Measurements from ENCODE around the gene ATP5F1B. TPM values are rescaled to one million over a fixed set of nuclear protein-coding genes. Genes with fewer than 3 reads are reported as not detected.

Gene ATP5F1B
- total RNA-seq, 8 experiments from 2014 or later: 542 to 1,138 (median 840) TPM

GRCh38 chr12:56628671-56629458, 16.9 kb downstream of the ATP5F1B start:
- 0 to 10% (median 0%) methylated on average over 4 to 15 of the region's 18 CpGs; no CpG with 5 or more reads in 1 of the 10 experiments for WGBS, 10 experiments
- ATAC-seq (replicated peaks in 6 of 8): peak in 5 of 8 experiments; percentile 5 to 34 (median 18)
- H3K4me3 ChIP-seq: peak overlapping the region; percentile 82 to 100 (median 98)
- H3K4me1 ChIP-seq (replicated peaks in 1 of 2): peaks cover 26 to 30% of the 10 kb centered on the region in 2 donors
- in situ Hi-C loops (cut with MboI; ENCODE audit: low pct_unique_long_range_greater_than_20kb in 2 of 9, low sequenced_read_pairs in 9 of 9, unreplicated experiment in 9 of 9): no loop called here
- H3K27ac ChIP-seq: peak overlapping the region; percentile 89 to 95

DNA sequence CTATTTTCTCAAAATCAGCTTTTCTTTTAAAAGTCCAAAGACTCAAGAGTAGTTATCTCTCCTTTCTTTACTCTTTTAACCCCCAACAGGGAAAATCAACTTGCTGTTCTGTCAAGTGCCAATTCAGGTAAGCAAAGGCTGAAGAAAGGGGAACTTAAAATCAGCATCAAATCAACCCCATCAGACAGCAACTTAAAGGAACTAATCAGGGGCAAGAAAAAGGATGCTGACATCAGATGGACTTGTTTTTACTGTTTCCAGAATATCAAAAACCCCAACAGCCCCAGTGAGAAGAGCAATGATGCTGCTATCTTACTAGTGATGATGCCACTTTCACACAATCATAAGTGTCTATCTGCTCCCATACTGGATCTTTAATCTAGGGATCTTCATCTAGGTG, 19.1 kb downstream of the ATP5F1B start:
- H3K4me1 ChIP-seq (replicated peaks in 1 of 2): peaks cover 9% of the 10 kb centered on the region in 2 donors
- in situ Hi-C loops (cut with MboI; ENCODE audit: low pct_unique_long_range_greater_than_20kb in 2 of 9, low sequenced_read_pairs in 9 of 9, unreplicated experiment in 9 of 9): no loop called here

DNA sequence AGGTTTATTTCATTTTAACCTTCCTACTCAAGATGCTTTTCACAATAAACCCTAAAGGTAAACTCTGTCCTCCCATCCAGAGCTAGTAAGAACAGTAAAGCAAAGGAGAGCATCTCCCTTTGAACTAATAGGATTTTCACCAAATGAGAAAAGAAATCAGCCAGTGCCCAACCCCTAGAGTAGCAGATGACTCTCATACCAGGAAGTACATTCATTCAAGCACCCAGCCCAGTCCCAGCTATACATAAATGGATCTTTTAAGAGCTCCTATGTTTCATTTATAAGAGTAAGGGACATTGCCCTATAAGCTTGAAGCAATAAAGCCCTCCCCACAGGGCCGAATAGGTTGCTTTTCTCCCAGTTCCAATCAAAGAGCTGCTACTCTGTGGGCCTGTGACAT, 23.2 kb downstream of the ATP5F1B start:
- no peak overlapping the region for H3K27ac ChIP-seq

More for the DNA sequence above, 19.1 kb downstream of the ATP5F1B start:
- H3K27ac ChIP-seq: no peak overlapping the region
- no peak for ATAC-seq (replicated peaks in 6 of 8)
- no peak overlapping the region for H3K4me3 ChIP-seq

DNA sequence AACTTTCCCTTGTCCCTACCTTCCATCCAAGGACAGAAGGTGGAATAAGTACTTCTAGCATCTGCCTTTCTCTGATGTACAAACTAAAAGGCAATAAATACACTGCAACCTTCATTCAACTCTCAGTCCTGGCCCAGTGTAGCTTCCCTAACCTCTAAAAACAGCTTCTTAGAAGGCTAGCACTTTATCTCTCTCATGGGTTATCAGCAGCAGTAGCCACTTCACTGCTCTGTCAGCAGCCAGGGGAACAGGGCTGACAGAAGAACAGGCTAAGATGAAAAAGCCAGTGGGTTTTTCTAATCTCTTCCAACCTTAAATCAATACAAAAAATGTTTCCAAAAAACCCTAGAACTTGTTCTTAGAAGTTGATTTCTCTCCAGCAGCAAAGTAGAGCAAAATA, 28.9 kb downstream of the ATP5F1B start:
- Histone ChIP-seq H3K4me3 (no peak overlapping the region), H3K27ac (no peak overlapping the region)

More for the DNA sequence above, 23.2 kb downstream of the ATP5F1B start:
- Histone ChIP-seq H3K4me3 (no peak overlapping the region), H3K4me1 (replicated peaks in 1 of 2) (no peaks in the 10 kb centered on the region)
- WGBS, 10 experiments: 0 to 100% (median 58%) methylated on average over 1 of the region's 1 CpG; no CpG with 5 or more reads in 6 of the 10 experiments
- in situ Hi-C loops (cut with MboI; ENCODE audit: low pct_unique_long_range_greater_than_20kb in 2 of 9, low sequenced_read_pairs in 9 of 9, unreplicated experiment in 9 of 9): no loop called here
- peak in 3 of 8 experiments; percentile 37 to 93 (median 89) for ATAC-seq (replicated peaks in 6 of 8)

GRCh38 chr12:56616244-56616643, 29.5 kb downstream of the ATP5F1B start:
- WGBS, 10 experiments: 75 to 100% (median 100%) methylated on average over 1 to 3 of the region's 3 CpGs; no CpG with 5 or more reads in 4 of the 10 experiments
- no peak overlapping the region for H3K27ac ChIP-seq

More for the DNA sequence above, 28.9 kb downstream of the ATP5F1B start:
- in situ Hi-C loops (cut with MboI; ENCODE audit: low pct_unique_long_range_greater_than_20kb in 2 of 9, low sequenced_read_pairs in 9 of 9, unreplicated experiment in 9 of 9): no loop called here
- no peaks in the 10 kb centered on the region for H3K4me1 ChIP-seq (replicated peaks in 1 of 2)
- ATAC-seq (replicated peaks in 6 of 8): no peak

GRCh38 chr12:56614627-56615026, 31.2 kb downstream of the ATP5F1B start:
- Histone ChIP-seq H3K27ac (no peak overlapping the region), H3K4me3 (no peak overlapping the region), H3K4me1 (replicated peaks in 1 of 2) (no peaks in the 10 kb centered on the region)
- in situ Hi-C loops (cut with MboI; ENCODE audit: low pct_unique_long_range_greater_than_20kb in 2 of 9, low sequenced_read_pairs in 9 of 9, unreplicated experiment in 9 of 9): no loop called here
- 85 to 100% (median 90%) methylated on average over 1 to 7 of the region's 8 CpGs; no CpG with 5 or more reads in 3 of the 10 experiments for WGBS, 10 experiments
- no peak for ATAC-seq (replicated peaks in 6 of 8)

More at GRCh38 chr12:56616244-56616643, 29.5 kb downstream of the ATP5F1B start:
- Histone ChIP-seq H3K4me3 (no peak overlapping the region), H3K4me1 (replicated peaks in 1 of 2) (no peaks in the 10 kb centered on the region)
- in situ Hi-C loops (cut with MboI; ENCODE audit: low pct_unique_long_range_greater_than_20kb in 2 of 9, low sequenced_read_pairs in 9 of 9, unreplicated experiment in 9 of 9): no loop called here
- no peak for ATAC-seq (replicated peaks in 6 of 8)

- ATAC-seq (replicated peaks in 6 of 8): peak in 2 of 8 experiments; percentile 84 to 90
- in situ Hi-C loops (cut with MboI; ENCODE audit: low pct_unique_long_range_greater_than_20kb in 2 of 9, low sequenced_read_pairs in 9 of 9, unreplicated experiment in 9 of 9): no loop called here
Measured at GRCh38 chr12:56604355-56604754, 41.4 kb downstream of the ATP5F1B start.

GRCh38 chr12:56602239-56602638, 43.5 kb downstream of the ATP5F1B start:
- no peak overlapping the region for H3K27ac ChIP-seq
- no peaks in the 10 kb centered on the region for H3K4me1 ChIP-seq (replicated peaks in 1 of 2)
- no peak for ATAC-seq (replicated peaks in 6 of 8)
- in situ Hi-C loops (cut with MboI; ENCODE audit: low pct_unique_long_range_greater_than_20kb in 2 of 9, low sequenced_read_pairs in 9 of 9, unreplicated experiment in 9 of 9): no loop called here
- no peak overlapping the region for H3K4me3 ChIP-seq
- WGBS, 10 experiments: 40 to 100% (median 92%) methylated on average over 1 to 3 of the region's 3 CpGs; no CpG with 5 or more reads in 2 of the 10 experiments

More at GRCh38 chr12:56604355-56604754, 41.4 kb downstream of the ATP5F1B start:
- WGBS, 10 experiments: 95 to 100% (median 100%) methylated on average over 1 to 3 of the region's 3 CpGs; no CpG with 5 or more reads in 2 of the 10 experiments
- Histone ChIP-seq H3K4me3 (no peak overlapping the region), H3K4me1 (replicated peaks in 1 of 2) (no peaks in the 10 kb centered on the region), H3K27ac (no peak overlapping the region)

DNA sequence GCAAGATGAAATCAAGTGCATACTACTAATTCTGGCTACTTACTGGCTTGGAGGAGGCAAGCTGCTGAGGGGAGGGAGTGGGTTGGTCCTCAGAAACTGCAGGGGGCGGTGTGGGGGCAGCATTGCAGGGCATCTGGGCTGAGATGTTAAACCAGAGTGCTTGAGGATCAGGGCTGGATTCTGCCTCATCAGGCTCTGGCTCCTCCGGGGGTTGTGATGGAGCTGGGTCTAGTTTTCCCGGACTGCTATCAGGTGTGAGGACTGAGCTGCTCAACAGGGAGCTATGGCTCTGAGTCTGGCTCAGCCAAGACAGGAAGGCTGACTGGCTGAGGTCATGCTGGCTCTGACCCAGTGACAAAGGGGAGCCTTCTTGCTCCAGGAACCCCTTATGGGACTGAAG, 44.3 kb downstream of the ATP5F1B start:
- no peaks in the 10 kb centered on the region for H3K4me1 ChIP-seq (replicated peaks in 1 of 2)
- in situ Hi-C loops (cut with MboI; ENCODE audit: low pct_unique_long_range_greater_than_20kb in 2 of 9, low sequenced_read_pairs in 9 of 9, unreplicated experiment in 9 of 9): no loop called here
- 80% methylated on average over 1 of the region's 3 CpGs; no CpG with 5 or more reads in 9 of the 10 experiments for WGBS, 10 experiments
- no peak overlapping the region for H3K4me3 ChIP-seq
- no peak overlapping the region for H3K27ac ChIP-seq
- ATAC-seq (replicated peaks in 6 of 8): peak; percentile 19 to 72 (median 43)

DNA sequence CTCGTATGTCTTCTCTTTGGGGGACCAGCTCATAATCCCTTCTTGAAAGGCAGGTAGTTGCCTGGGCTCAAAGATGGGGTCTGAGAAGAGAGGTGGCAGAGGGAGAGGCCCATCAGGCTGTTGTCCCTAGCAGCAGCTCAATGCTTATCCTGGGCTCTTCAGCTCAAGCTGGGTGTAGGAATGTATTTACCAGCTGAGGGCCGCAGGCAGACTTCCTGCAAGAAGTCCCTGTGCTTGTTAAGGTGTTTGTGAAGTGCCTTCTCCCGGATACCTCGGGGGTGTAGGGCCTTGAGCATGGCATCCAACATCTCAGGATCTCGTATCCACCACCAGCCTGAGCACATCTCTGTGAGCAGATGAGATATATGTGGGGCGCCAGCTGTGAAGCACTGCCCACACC, 45.0 kb downstream of the ATP5F1B start:
- Histone ChIP-seq H3K27ac (no peak overlapping the region), H3K4me3 (no peak overlapping the region), H3K4me1 (replicated peaks in 1 of 2) (no peaks in the 10 kb centered on the region)
- in situ Hi-C loops (cut with MboI; ENCODE audit: low pct_unique_long_range_greater_than_20kb in 2 of 9, low sequenced_read_pairs in 9 of 9, unreplicated experiment in 9 of 9): no loop called here
- 80 to 100% (median 98%) methylated on average over 1 to 4 of the region's 6 CpGs; no CpG with 5 or more reads in 4 of the 10 experiments for WGBS, 10 experiments
- peak in 1 of 8 experiments; percentile 22 for ATAC-seq (replicated peaks in 6 of 8)

GRCh38 chr12:56599797-56600196, 46.0 kb downstream of the ATP5F1B start:
- no peak overlapping the region for H3K4me3 ChIP-seq
- H3K4me1 ChIP-seq (replicated peaks in 1 of 2): no peaks in the 10 kb centered on the region
- ATAC-seq (replicated peaks in 6 of 8): no peak
- 100% methylated on average over 2 to 3 of the region's 10 CpGs; no CpG with 5 or more reads in 8 of the 10 experiments for WGBS, 10 experiments
- H3K27ac ChIP-seq: no peak overlapping the region
- in situ Hi-C loops (cut with MboI; ENCODE audit: low pct_unique_long_range_greater_than_20kb in 2 of 9, low sequenced_read_pairs in 9 of 9, unreplicated experiment in 9 of 9): no loop called here

GRCh38 chr12:56599041-56599440, 46.7 kb downstream of the ATP5F1B start:
- 90 to 100% (median 100%) methylated on average over 1 to 7 of the region's 15 CpGs; no CpG with 5 or more reads in 4 of the 10 experiments for WGBS, 10 experiments
- Histone ChIP-seq H3K4me3 (no peak overlapping the region), H3K27ac (no peak overlapping the region), H3K4me1 (replicated peaks in 1 of 2) (no peaks in the 10 kb centered on the region)
- in situ Hi-C loops (cut with MboI; ENCODE audit: low pct_unique_long_range_greater_than_20kb in 2 of 9, low sequenced_read_pairs in 9 of 9, unreplicated experiment in 9 of 9): no loop called here
- ATAC-seq (replicated peaks in 6 of 8): no peak

GRCh38 chr12:56596815-56597214, 49.0 kb downstream of the ATP5F1B start:
- in situ Hi-C loops (cut with MboI; ENCODE audit: low pct_unique_long_range_greater_than_20kb in 2 of 9, low sequenced_read_pairs in 9 of 9, unreplicated experiment in 9 of 9): no loop called here
- Histone ChIP-seq H3K27ac (no peak overlapping the region), H3K4me1 (replicated peaks in 1 of 2) (no peaks in the 10 kb centered on the region), H3K4me3 (no peak overlapping the region)
- ATAC-seq (replicated peaks in 6 of 8): no peak
- WGBS, 10 experiments: 70 to 100% (median 90%) methylated on average over 1 to 2 of the region's 3 CpGs; no CpG with 5 or more reads in 6 of the 10 experiments

Measured in motor neuron (in vitro differentiated cells).